GM23338 (cell line): Measurements from ENCODE around the gene GNAZ. TPM values are rescaled to one million over a fixed set of nuclear protein-coding genes. Genes with fewer than 3 reads are reported as not detected.

Source experiments
- ATAC-seq: fragments of 200-7000 bp; cut with Tn5 transposase; 3 replicates; pipeline ENCODE4 v1.9.1; 2020
- DNase-seq: peaks from one replicate; pipeline ENCODE4 v3.0.0-alpha.2; 2015; ENCODE audit warnings: low spot score
- H2AFZ ChIP-seq: fragments of 200-600 bp; sonication (generic); 2 replicates; pipeline ENCODE4 v1.8.0; 2016; ENCODE audit warnings: antibody characterized with exemption, mild to moderate bottlenecking, moderate library complexity
- H3F3A ChIP-seq: fragments of 200-600 bp; sonication (generic); replicated peaks from 2 replicates; pipeline ENCODE4 v1.8.0; 2017; ENCODE audit warnings: antibody characterized with exemption, mixed run types, low read depth
- H3K27ac ChIP-seq: fragments of 200-600 bp; sonication (generic); 2 replicates; pipeline ENCODE4 v1.6.1; 2016; ENCODE audit warnings: low read depth
- H3K27me3 ChIP-seq: fragments of 200-600 bp; sonication (generic); 2 replicates; pipeline ENCODE4 v1.8.0; 2016; ENCODE audit warnings: mild to moderate bottlenecking, mixed run types, moderate library complexity; ENCODE audit not compliant: insufficient read depth
- H3K36me3 ChIP-seq: fragments of 200-600 bp; sonication (generic); 2 replicates; pipeline ENCODE4 v1.8.0; 2016; ENCODE audit warnings: mild to moderate bottlenecking; ENCODE audit not compliant: insufficient read depth
- H3K4me1 ChIP-seq: fragments of 200-600 bp; sonication (generic); 2 replicates; pipeline ENCODE4 v1.8.0; 2016; ENCODE audit warnings: mild to moderate bottlenecking, moderate library complexity; ENCODE audit not compliant: insufficient read depth
- H3K4me2 ChIP-seq: fragments of 200-600 bp; sonication (generic); 2 replicates; pipeline ENCODE4 v1.7.1; 2017; ENCODE audit warnings: mixed run types
- H3K4me3 ChIP-seq: fragments of 200-600 bp; sonication (generic); 2 replicates; pipeline ENCODE4 v1.6.1; 2016; ENCODE audit warnings: mixed run types
- H3K79me2 ChIP-seq: fragments of 200-600 bp; sonication (generic); replicated peaks from 2 replicates; pipeline ENCODE4 v1.8.0; 2017; ENCODE audit warnings: mild to moderate bottlenecking; ENCODE audit not compliant: insufficient read depth
- H3K9me2 ChIP-seq: fragments of 200-600 bp; sonication (generic); 2 replicates; pipeline ENCODE4 v1.8.0; 2017; ENCODE audit not compliant: insufficient read depth
- H4K20me1 ChIP-seq: fragments of 200-600 bp; sonication (generic); replicated peaks from 2 replicates; pipeline ENCODE4 v1.8.0; 2017; ENCODE audit warnings: mild to moderate bottlenecking; ENCODE audit not compliant: insufficient read depth
- H3K27ac Mint-ChIP-seq: 2 replicates; pipeline ENCODE4 v1.8.0; 2020; ENCODE audit warnings: inconsistent platforms, mild to moderate bottlenecking, moderate library complexity, mixed read lengths
- H3K27me3 Mint-ChIP-seq: 3 replicates; pipeline ENCODE4 v1.8.0; 2022; ENCODE audit warnings: low read depth, mild to moderate bottlenecking, moderate library complexity, mixed read lengths, inconsistent platforms; ENCODE audit not compliant: insufficient read depth, poor library complexity
- H3K36me3 Mint-ChIP-seq: 3 replicates; pipeline ENCODE4 v1.8.0; 2021; ENCODE audit warnings: low read depth, mild to moderate bottlenecking, inconsistent platforms, moderate library complexity, mixed read lengths
- H3K4me1 Mint-ChIP-seq: 3 replicates; pipeline ENCODE4 v1.8.0; 2020; ENCODE audit warnings: mild to moderate bottlenecking, inconsistent platforms, mixed read lengths
- H3K4me3 Mint-ChIP-seq: 3 replicates; pipeline ENCODE4 v1.8.0; 2021; ENCODE audit warnings: moderate library complexity, mild to moderate bottlenecking, inconsistent platforms, mixed read lengths
- H3K9me3 Mint-ChIP-seq: 3 replicates; pipeline ENCODE4 v1.8.0; 2020; ENCODE audit warnings: moderate library complexity, mild to moderate bottlenecking, inconsistent platforms, mixed read lengths
- CREB1 ChIP-seq: fragments of 250-450 bp; sonication (Bioruptor Pico); IDR thresholded peaks from 2 replicates; pipeline ENCODE4 v1.5.0; 2020; ENCODE audit warnings: low read depth, mild to moderate bottlenecking, moderate library complexity
- CTCF ChIP-seq, 2 experiments: fragments of 200-600 bp in 1 of 2; sonication (generic) in 1 of 2; conservative IDR thresholded peaks; 2 replicates each; pipeline versions ENCODE4 v1.5.1 to v1.6.1; 2016 to 2017; ENCODE audit warnings: antibody characterized with exemption in 2 of 2, low read depth in 2 of 2, mild to moderate bottlenecking in 2 of 2, moderate library complexity in 1 of 2
- EZH2 ChIP-seq: fragments of 200-600 bp; sonication (generic); IDR thresholded peaks from one replicate; pipeline ENCODE4 v1.8.0; 2017; ENCODE audit warnings: antibody characterized with exemption, mild to moderate bottlenecking, low read depth; ENCODE audit not compliant: unreplicated experiment
- EZH2phosphoT487 ChIP-seq: fragments of 200-600 bp; sonication (generic); IDR thresholded peaks from one replicate; pipeline ENCODE4 v1.8.1; 2018; ENCODE audit warnings: antibody characterized with exemption; ENCODE audit not compliant: unreplicated experiment
- JUNB ChIP-seq: IDR thresholded peaks from one replicate; pipeline ENCODE4 v1.6.1; 2016; ENCODE audit warnings: antibody characterized with exemption; ENCODE audit not compliant: unreplicated experiment
- NANOG ChIP-seq: IDR thresholded peaks from 2 replicates; pipeline ENCODE4 v1.6.1; 2016; ENCODE audit warnings: antibody characterized with exemption, borderline replicate concordance
- POLR2AphosphoS5 ChIP-seq: IDR thresholded peaks from 2 replicates; pipeline ENCODE4 v1.6.1; 2016; ENCODE audit warnings: antibody characterized with exemption, low read depth
- REST ChIP-seq: IDR thresholded peaks from one replicate; pipeline ENCODE4 v1.6.1; 2018; ENCODE audit warnings: antibody characterized with exemption; ENCODE audit not compliant: unreplicated experiment
- STAT1 ChIP-seq: IDR thresholded peaks from one replicate; pipeline ENCODE4 v1.6.1; 2016; ENCODE audit warnings: antibody characterized with exemption; ENCODE audit not compliant: unreplicated experiment
- ZNF114 ChIP-seq: fragments of 250-450 bp; sonication (Bioruptor Pico); IDR thresholded peaks from 2 replicates; pipeline ENCODE4 v1.5.0; 2020; ENCODE audit warnings: mild to moderate bottlenecking, moderate library complexity
- ZNF331 ChIP-seq: fragments of 250-450 bp; sonication (Bioruptor Pico); IDR thresholded peaks from 2 replicates; pipeline ENCODE4 v1.5.0; 2020; ENCODE audit warnings: low read depth, mild to moderate bottlenecking, moderate library complexity
- ZNF462 ChIP-seq: fragments of 250-450 bp; sonication (Bioruptor Pico); IDR thresholded peaks from 2 replicates; pipeline ENCODE4 v1.5.0; 2020; ENCODE audit warnings: mild to moderate bottlenecking, moderate library complexity
- polyA plus RNA-seq: library from polyadenylated mRNA; unstranded; fragments of >200 nt; fragmentation: Nextera tagmentation; extraction: Ambion mirVana; gene quantifications from 2 replicates; pipeline ENCODE4 v1.2.1, GENCODE V29; 2016
- total RNA-seq: library from RNA; depleted of rRNA; stranded (reverse); fragments of >200 nt; shearing (Covaris generic); gene quantifications from 2 replicates; pipeline ENCODE4 v1.2.3, GENCODE V29; 2014
- TF ChIP-seq, protein P1 (sequence below): IDR thresholded peaks from 2 replicates; pipeline ENCODE4 v1.6.1; 2016; ENCODE audit warnings: antibody characterized with exemption

GNAZ gene
- total and polyA plus RNA-seq, 2 experiments from 2014 or later: 2.9 to 11.1 TPM

DNA sequence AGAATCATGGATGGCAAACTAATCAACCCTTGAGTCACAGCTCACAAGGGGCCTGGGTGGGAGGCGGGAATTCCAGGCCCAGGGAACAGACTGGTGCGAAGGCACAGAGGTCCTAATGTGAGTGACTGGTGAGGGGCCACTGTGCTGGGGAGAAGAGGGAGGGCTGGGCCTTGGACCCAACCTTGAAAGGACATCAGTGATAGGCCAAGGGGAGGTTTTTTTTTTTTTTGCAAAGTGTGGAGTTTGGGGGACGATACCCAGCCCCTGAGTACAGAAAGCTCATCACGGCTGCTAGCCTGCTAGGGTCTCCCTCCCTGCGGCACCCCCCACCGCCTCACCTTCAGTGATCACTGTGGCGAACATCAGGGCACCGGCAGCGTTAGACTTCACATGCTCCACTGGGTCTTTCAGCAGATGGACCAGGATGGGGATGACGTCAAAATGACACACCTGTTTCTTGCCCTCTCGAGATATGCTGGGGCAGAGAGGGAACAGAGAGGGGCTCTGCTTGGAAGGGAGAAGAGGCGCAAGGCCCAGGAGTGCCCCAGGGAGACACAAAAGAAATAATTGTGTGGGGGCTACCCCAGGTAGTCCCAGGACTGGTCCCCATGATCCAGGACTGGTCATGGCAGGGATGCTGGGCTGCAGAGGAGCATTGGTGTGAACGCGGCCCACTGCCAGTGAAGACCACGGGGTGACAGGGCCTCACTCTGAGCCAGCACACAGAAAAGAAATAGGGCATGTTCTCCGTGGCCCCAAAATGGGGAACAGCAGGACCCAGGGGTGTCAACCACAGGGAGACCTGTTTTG lies 8.6 kb upstream of the GNAZ start:
- H3F3A ChIP-seq: no peaks in the 10 kb centered on the region
- H3K36me3 ChIP-seq: no peaks in the 10 kb centered on the region
- H3K4me2 ChIP-seq: no peak overlapping the region
- H3K27ac Mint-ChIP-seq: no peak overlapping the region
- H4K20me1 ChIP-seq: no peaks in the 10 kb centered on the region
- peaks cover 6% of the 10 kb centered on the region; the same call in 1 of the 3 replicates for H3K9me3 Mint-ChIP-seq
- H3K36me3 Mint-ChIP-seq: no peaks in the 10 kb centered on the region; the same call in 2 of the 3 replicates
- H3K27me3 Mint-ChIP-seq: peaks cover 6% of the 10 kb centered on the region
- no peaks in the 10 kb centered on the region for H3K79me2 ChIP-seq
- no peak for TF ChIP-seq STAT1
- TF ChIP-seq, protein P1, sequence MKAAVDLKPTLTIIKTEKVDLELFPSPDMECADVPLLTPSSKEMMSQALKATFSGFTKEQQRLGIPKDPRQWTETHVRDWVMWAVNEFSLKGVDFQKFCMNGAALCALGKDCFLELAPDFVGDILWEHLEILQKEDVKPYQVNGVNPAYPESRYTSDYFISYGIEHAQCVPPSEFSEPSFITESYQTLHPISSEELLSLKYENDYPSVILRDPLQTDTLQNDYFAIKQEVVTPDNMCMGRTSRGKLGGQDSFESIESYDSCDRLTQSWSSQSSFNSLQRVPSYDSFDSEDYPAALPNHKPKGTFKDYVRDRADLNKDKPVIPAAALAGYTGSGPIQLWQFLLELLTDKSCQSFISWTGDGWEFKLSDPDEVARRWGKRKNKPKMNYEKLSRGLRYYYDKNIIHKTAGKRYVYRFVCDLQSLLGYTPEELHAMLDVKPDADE: no peak
- no peak for TF ChIP-seq NANOG
- no peak for TF ChIP-seq CREB1 (CRISPR knock-in tag)
- no peak for TF ChIP-seq EZH2phosphoT487
- no peak for TF ChIP-seq POLR2AphosphoS5
- TF ChIP-seq ZNF331: no peak
- TF ChIP-seq JUNB: no peak
- no peak for TF ChIP-seq CTCF (conservative IDR thresholded peaks at IDR 0.05; ENCODE audit: low read depth in 2 of 2)
- TF ChIP-seq ZNF114: no peak
- no peak for TF ChIP-seq ZNF462 (CRISPR knock-in tag)
- no peak for TF ChIP-seq EZH2
- TF ChIP-seq REST: no peak
- ATAC-seq: no peak
- no peaks in the 10 kb centered on the region for H3K9me2 ChIP-seq
- DNase-seq: no peak
- no peak overlapping the region for H2AFZ ChIP-seq
- H3K4me1 Mint-ChIP-seq: peaks cover 8% of the 10 kb centered on the region; the same call in 2 of the 3 replicates
- H3K27ac ChIP-seq: no peak overlapping the region
- no peak overlapping the region for H3K4me3 Mint-ChIP-seq
- H3K27me3 ChIP-seq: 0 out of 2 replicates have a peak, but pooled peaks cover 8% of the 10 kb centered on the region
- no peaks in the 10 kb centered on the region for H3K4me1 ChIP-seq
- H3K4me3 ChIP-seq: no peak overlapping the region
